Ovary (tissue), 9 donors: ENCODE measurements around the gene FRZB. TPM values are rescaled to one million over a fixed set of nuclear protein-coding genes. Genes with fewer than 3 reads are reported as not detected.

Experiments used
- DNase-seq, 5 donors: peaks; one replicate each; pipeline ENCODE4 v3.0.0-alpha.2; 2019 to 2020
- H3K27ac ChIP-seq, 2 donors: fragments of 200-600 bp; one replicate each; pipeline versions ENCODE4 v1.5.1 to v1.8.0; 2019 to 2022
- H3K27me3 ChIP-seq: fragments of 200-600 bp; one replicate; pipeline ENCODE4 v1.8.0; 2022
- H3K36me3 ChIP-seq: fragments of 200-600 bp; sonication (generic); one replicate; pipeline ENCODE4 v1.5.1; 2019
- H3K4me1 ChIP-seq: one replicate; pipeline ENCODE4 v1.8.1; 2013; ENCODE audit warnings: mild to moderate bottlenecking, moderate library complexity; ENCODE audit not compliant: insufficient read depth
- H3K4me3 ChIP-seq: fragments of 200-600 bp; sonication (generic); one replicate; pipeline ENCODE4 v1.5.1; 2017
- H3K9me3 ChIP-seq, 2 donors: fragments of 200-600 bp in 1 of 2; sonication (generic) in 1 of 2; one replicate each; pipeline versions ENCODE4 v1.5.1 to v1.8.1; 2013 to 2019; ENCODE audit warnings: mild to moderate bottlenecking in 1 of 2, moderate library complexity in 1 of 2
- EP300 ChIP-seq: sonication (generic); formaldehyde crosslinking; IDR thresholded peaks from one replicate; pipeline ENCODE4 v1.6.1; 2017; ENCODE audit warnings: antibody characterized with exemption
- POLR2A ChIP-seq: fragments of 450-650 bp; IDR thresholded peaks from one replicate; pipeline ENCODE4 v1.6.1; 2017; ENCODE audit warnings: antibody characterized with exemption, mild to moderate bottlenecking, moderate library complexity
- WGBS, 3 donors: extraction: QIAGEN DNeasy Blood & Tissue Kit in 1 of 3; methylation state at CpG; one replicate each; pipeline versions ENCODE4 v1.1.5 to v1.1.7; 2013 to 2017; 5-methylcytosine and 5-hydroxymethylcytosine counted together
- intact Hi-C, 4 donors: fragments of 100-400 bp; cut with DNase I; formaldehyde crosslinking; loops; one replicate each; pipeline versions ENCODE4 v1.11.0 to v1.15.1; 2022 to 2023
- polyA plus RNA-seq, 2 donors: library from polyadenylated mRNA; stranded (reverse); fragments of 200-250 nt in 1 of 2; fragments of 350-450 nt in 1 of 2; fragmentation: Illumina TruSeq in 1 of 2; extraction: RNeasy Lipid Tissue Mini Kit (QIAGEN cat#74804) in 1 of 2; gene quantifications; one replicate each; pipeline ENCODE4 v1.2.3, GENCODE V29; 2013 to 2014
- total RNA-seq, 7 donors: library from RNA; depleted of rRNA in 2 of 7; stranded (reverse); fragments of >200 nt in 2 of 7; fragmentation: NEBNext Ultra II Directional in 3 of 7; extraction: Animal tissue kit (Norgen Biotek cat#: 25700) in 3 of 7; gene quantifications; one replicate each; pipeline versions ENCODE4 v1.1.0 to v1.2.4, GENCODE V29; 2016 to 2023
- TF ChIP-seq, protein P1 (sequence below), 3 donors: fragments of 450-650 bp in 2 of 3; fragments of 200-600 bp in 1 of 3; IDR thresholded peaks; one replicate each; pipeline versions ENCODE4 v1.5.1 to v1.8.0; 2016 to 2022; ENCODE audit warnings: antibody characterized with exemption in 3 of 3, mild to moderate bottlenecking in 1 of 3
- donor health status: DM: no; HTN: no; CAD: no; lungs with moderate emphysema.
- donor health status: DM: no; HTN: no; CAD: no.
- donor health status: Bipolar disorder and iron deficiency.
- donor health status: DM: yes; HTN: yes; CAD: no.
- donor health status: DM: no; HTN: no; CAD: no.
- donor health status: DM: yes; HTN: yes; CAD: no.

FRZB gene
- total and polyA plus RNA-seq, 9 donors: 2.8 to 22.8 (median 3.9) TPM

DNA sequence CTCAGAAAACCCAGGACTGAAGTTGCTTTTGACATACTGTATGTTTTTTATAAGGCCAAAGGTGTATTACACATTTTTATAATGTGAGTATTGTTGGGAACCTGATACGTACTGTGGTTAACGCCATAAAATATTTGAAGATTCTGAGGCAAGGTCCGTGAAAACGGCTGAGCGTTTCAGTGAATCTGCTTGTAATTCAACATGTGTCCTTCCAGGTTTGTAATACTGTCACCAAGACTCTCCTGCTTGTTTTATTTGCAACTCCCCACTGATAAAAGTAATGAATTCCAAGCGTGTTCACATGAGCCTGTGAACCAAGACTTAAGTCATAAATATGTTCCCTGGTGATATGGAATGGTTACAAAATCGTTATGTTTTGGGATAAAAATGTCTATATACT, 23.9 kb upstream of the FRZB start:
- Histone ChIP-seq H3K27ac (no peak overlapping the region), H3K27me3 (no peaks in the 10 kb centered on the region), H3K4me3 (no peak overlapping the region), H3K4me1 (no peaks in the 10 kb centered on the region), H3K9me3 (no peaks in the 10 kb centered on the region), H3K36me3 (no peaks in the 10 kb centered on the region)
- WGBS, 3 donors: 68 to 82% (median 82%) methylated on average over 7 of the region's 7 CpGs
- DNase-seq: no peak
- intact Hi-C loops: no loop called here
- TF ChIP-seq, protein P1, sequence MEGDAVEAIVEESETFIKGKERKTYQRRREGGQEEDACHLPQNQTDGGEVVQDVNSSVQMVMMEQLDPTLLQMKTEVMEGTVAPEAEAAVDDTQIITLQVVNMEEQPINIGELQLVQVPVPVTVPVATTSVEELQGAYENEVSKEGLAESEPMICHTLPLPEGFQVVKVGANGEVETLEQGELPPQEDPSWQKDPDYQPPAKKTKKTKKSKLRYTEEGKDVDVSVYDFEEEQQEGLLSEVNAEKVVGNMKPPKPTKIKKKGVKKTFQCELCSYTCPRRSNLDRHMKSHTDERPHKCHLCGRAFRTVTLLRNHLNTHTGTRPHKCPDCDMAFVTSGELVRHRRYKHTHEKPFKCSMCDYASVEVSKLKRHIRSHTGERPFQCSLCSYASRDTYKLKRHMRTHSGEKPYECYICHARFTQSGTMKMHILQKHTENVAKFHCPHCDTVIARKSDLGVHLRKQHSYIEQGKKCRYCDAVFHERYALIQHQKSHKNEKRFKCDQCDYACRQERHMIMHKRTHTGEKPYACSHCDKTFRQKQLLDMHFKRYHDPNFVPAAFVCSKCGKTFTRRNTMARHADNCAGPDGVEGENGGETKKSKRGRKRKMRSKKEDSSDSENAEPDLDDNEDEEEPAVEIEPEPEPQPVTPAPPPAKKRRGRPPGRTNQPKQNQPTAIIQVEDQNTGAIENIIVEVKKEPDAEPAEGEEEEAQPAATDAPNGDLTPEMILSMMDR (IDR thresholded peaks at IDR 0.05): no peak
- no peak for TF ChIP-seq EP300
- TF ChIP-seq POLR2A: no peak

DNA sequence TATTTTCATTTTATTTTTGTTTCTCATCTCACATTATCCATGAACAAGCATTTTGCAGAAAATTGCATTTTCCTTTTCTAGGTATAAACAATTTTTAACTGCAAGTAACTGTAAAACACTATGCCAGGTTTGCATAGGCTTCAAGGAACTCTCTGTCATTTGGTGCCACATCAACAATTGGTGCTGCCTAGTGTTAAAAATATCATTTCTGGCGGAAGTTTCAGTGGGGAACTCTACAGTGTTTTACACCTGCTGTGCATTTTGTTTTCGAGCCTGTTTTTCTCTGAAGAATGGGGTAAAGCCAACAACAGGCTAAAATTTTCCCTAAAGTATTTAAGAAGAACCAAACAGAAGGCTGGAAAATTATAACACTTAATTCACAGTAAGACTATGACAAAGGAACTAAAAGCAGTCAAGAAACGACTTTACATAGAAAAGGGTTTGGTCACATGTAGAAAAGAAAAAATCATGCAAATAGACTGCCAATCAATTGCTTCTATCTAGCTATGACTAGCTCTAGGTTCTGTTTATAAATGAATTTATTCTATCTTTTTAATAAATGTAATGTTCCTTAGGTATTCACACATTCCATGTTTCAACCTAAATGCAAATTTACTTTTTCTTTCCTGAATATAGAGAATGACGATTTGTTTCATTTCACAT, 21.4 kb upstream of the FRZB start:
- Histone ChIP-seq H3K4me1 (no peaks in the 10 kb centered on the region), H3K9me3 (no peaks in the 10 kb centered on the region), H3K27ac (no peak overlapping the region), H3K27me3 (no peaks in the 10 kb centered on the region), H3K4me3 (no peak overlapping the region), H3K36me3 (no peaks in the 10 kb centered on the region)
- WGBS, 3 donors: 90 to 94% (median 94%) methylated on average over 4 of the region's 4 CpGs
- TF ChIP-seq POLR2A: no peak
- no peak for TF ChIP-seq EP300
- TF ChIP-seq, protein P1 (IDR thresholded peaks at IDR 0.05): no peak
- no peak for DNase-seq
- intact Hi-C loops: no loop called here

DNA sequence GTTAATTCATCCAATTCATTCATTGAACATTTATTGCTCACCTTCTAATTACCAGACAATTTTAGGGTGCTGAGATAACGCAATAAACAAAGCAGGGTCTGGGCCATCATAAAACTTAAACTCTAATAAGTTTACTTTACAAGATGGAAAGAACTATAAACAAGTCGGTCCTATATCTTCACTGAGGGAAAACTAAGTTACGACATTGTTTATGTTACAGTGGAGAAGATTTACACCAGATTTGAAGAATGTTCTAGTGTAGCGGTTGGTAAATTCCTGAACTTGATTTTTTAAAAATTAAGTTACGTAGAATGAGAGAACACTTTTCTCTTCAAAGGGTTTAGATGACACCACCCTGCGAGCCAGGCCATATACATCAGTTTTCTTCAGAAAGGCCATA, 20.7 kb upstream of the FRZB start:
- Histone ChIP-seq H3K27me3 (no peaks in the 10 kb centered on the region), H3K4me1 (no peaks in the 10 kb centered on the region), H3K4me3 (no peak overlapping the region), H3K36me3 (no peaks in the 10 kb centered on the region), H3K27ac (no peak overlapping the region), H3K9me3 (no peaks in the 10 kb centered on the region)
- TF ChIP-seq EP300 (no peak), POLR2A (no peak)
- TF ChIP-seq, protein P1 (IDR thresholded peaks at IDR 0.05): no peak
- intact Hi-C loops: no loop called here
- WGBS, 3 donors: 60 to 65% (median 62%) methylated on average over 6 of the region's 6 CpGs
- no peak for DNase-seq

DNA sequence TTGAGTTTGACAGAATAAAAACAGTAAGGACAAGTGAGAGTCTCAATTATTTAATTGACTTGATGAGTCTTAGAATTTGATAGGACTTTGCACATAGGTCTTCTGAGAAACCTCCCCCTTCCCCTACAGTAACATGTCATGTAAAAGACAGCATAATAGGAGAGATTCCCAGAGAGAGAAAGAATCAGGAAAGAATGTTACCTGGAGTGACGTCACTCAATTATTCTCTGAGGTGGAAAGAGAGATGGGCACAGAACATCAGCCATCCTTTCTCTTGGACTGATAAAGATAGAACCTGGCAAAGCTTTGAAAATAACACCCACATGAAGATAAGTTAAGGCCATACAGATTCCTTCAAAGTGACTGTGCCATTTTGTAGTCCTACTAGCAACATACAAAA, 19.3 kb upstream of the FRZB start:
- no peak overlapping the region for H3K27ac ChIP-seq
- no peaks in the 10 kb centered on the region for H3K9me3 ChIP-seq
- no peak for DNase-seq
- 94 to 96% (median 94%) methylated on average over 1 of the region's 1 CpG for WGBS, 3 donors
- TF ChIP-seq EP300 (no peak), POLR2A (no peak)
- TF ChIP-seq, protein P1 (IDR thresholded peaks at IDR 0.05): no peak
- no peak overlapping the region for H3K4me3 ChIP-seq
- no peaks in the 10 kb centered on the region for H3K27me3 ChIP-seq
- intact Hi-C loops: no loop called here
- no peaks in the 10 kb centered on the region for H3K36me3 ChIP-seq
- no peaks in the 10 kb centered on the region for H3K4me1 ChIP-seq
